ENCODE measurements around the gene CKS2.
"Not testable (repeated sequence)": the region's sequence is repeated elsewhere in the genome, so short reads cannot be mapped to it uniquely, and the experiment has no call there.

Gene CKS2

DNA sequence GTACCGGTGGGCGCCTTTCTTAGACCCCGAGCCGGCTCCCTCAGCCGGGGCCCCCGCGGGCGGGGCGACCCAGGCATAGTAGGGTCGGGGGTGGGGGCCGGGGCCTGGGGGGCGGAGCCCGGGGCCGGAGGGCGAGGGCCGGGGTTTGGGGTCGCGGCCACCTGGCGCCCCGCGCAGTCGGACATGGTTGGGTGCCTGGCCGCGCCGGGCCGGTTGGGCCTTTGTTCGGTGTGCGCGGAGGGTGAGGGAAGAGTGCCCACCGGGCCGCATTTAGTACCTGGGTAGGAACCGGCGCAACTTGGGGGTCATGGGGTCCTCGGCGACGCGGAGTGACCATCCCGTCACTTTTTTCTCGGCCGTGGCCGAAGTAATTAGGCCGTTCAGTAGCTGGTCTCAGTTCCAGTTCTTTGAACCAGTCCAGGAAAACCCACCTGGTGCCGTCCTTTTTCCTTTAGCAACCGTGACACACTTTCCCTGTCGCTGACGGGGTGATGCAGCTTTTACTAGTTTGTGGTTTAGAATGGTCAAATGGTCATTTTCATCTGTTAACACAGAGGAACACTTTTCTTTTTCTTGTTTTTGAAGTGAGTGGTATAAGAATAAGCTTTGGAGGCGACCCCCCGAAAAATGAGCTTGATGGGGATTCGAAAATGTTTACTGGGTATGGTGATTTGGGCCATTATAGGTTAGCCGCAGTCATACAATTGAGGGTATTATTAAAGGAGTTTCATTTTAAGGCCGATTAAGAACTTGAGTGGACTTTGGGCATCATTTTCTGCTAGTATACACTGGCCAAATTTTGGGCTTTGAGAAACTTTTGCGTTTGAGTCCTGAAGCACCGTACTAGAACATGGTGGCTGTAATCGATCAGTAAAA lies 589 bp downstream of the CKS2 start:
- DNase-seq: no peak

DNA sequence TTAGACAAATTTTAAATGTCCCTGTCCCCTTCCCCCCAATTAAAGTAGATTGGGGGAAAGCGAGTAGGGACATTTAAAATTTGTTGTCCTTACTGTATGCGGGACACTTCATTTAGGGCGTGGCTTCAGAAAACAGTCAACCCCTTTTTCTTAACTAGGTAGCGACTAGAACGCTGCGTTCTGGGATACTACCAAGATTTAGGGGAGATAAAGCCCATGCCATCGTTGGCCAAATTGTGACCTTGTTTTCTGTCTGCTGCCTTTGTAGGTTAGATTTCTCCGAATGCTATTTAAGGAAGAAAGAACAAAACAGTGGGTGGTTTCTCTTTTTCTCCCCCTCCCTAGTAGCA lies 1.2 kb downstream of the CKS2 start:
- DNase-seq: no peak

DNA sequence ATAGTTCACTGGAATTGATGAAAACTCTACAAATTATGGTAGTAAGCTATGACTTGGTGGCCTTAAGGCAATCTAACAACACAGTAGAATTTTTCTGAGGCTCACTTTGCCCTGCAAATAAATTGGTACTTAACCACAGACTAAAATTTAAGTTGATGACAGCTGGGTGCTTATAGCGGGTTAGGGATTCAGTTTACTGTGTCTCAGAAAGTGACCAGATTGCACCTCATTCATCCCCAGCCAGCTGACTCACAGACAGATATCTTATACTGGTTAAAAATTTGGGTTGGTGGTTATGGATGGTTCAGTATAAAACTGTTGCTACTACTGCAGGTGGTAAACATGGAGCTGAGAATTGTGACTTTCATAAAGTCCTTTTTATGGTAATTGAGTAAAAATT lies 2.8 kb downstream of the CKS2 start:
- DNase-seq: no peak

DNA sequence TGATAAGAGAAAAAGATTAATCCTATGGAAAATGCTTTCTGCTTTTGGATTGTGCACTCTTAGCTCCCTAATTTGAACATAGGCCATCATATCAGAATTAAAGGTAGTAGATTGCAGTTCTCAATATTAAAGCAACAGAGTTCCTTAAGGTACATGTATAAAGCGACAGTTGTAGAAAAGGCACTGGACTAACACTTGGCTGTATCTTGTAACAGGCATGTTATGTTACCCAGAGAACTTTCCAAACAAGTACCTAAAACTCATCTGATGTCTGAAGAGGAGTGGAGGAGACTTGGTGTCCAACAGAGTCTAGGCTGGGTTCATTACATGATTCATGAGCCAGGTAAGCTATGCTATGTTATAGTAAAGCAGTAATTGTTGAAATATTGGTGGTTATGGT lies 4.0 kb downstream of the CKS2 start:
- no peak for DNase-seq

DNA sequence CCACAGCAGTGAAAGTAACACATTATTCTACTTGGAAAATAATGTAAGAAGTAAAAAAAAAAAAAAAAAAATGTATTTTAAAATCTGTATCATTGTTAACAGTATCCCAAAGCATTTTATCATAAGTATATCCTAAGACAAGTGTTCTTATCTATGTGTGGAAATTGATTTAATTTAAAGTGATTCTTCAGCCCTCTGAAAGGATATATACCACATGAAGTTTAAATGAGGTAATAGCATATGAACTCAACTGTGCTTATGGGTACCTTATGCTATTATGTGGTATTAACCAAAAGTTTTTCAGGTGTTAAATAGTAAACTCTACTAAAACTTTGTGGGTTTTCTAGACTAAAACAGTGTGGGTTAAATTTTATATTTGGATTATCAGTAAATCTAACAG lies 4.5 kb downstream of the CKS2 start:
- DNase-seq: no peak

DNA sequence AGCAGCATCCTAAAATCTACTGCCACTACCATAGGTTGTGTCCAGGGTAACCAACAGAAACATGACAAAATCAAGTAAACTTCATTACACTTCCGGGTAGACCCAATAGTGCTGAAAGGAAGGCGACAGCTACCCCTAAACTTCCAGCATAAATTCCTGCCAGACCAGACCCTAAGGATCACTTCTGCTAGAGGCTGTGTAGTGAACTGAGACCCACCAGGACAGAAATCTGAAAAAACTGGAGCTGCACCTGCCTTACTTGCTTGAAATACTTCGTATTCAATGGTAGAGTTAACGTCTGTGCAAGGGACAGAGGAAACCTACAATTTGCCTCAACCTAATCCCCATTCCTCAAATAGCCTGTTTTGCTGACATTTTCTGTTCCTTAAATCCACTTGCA lies 6.3 kb downstream of the CKS2 start:
- DNase-seq: no peak

DNA sequence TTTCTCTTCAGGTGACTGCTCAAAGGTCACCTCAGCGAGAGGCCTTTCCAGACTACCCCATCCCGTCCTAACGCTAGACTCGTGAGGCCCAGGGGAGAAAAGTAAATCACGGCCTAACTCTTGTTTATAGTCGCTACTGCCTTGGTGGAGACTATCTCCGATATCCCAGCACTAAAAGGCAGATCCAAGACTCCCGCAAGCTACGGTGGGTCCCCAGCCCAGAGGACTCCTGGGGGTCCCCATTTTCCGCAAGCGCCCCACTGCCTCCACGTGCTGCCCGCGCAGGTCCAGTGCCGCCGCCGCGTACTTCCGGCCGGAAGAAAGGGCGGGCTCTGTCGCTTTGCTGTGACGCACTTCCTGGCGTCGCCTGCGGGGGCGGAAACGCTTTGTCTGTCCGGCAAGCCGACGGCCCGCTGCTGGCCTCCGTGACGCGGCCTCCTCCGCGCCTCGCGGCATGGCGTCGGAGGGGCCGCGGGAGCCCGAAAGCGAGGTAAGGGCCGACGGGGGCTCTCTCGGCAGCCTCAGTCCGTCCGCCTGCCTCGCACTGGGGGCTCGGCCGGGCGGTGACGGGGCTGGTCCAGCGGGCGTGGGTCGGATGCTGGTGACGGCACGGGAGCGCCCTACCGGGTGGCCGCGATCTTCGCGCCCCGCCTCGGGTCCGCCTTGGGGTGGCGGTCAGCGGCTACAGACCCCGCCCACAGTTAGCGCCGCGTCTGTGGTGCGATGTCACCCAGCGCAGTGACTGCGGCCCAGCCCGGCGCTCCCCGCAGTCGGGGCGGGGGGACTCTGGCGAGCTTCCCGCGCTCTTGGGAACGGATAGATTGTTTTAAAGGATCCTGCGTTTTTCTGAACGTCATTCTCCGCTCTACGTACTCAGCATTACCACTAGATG lies 7.4 kb downstream of the CKS2 start, which contains the start of gene SECISBP2:
TSS of gene SECISBP2 (plus strand) at position 378 of the 892 bp plus-strand sequence. CDS start at position 455, 77 bp downstream.
- peak; percentile 93 for DNase-seq

DNA sequence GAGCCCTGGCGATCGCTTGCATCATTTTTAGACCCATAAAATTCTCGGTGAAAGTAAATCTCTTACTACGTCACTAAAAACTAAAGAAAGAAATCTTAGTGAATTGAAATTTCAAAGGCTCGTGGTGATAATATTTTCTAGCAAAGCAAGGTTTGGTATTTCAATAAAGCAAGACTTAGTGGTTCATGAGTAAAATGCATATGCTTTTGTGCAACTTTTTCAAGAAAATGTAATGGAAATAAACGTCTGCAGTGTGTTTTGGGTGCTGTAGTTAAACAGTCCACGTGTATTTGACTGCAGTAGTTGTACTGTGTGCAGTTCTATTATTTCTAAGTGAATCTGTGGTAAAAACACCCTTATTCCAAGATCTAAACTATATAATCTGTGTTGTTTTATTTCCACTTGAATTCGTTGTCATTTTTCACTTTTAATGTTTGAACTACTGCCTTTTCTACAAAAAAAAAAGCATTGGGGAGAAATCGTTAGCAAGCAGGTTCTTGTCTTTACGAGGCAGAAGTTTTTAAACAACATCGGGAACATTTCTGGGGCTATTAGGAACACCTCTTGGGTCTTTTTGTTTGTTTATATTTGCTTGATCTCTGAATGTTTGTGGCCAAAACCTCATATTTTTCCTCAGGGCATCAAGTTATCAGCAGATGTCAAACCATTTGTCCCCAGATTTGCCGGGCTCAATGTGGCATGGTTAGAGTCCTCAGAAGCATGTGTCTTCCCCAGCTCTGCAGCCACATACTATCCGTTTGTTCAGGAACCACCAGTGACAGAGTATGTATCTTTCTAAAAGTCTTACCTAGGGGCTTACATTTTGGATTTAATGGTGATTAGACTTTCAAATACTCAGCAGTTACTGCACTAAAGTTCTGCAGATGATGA lies 8.3 kb downstream of the CKS2 start:
- DNase-seq: no peak

DNA sequence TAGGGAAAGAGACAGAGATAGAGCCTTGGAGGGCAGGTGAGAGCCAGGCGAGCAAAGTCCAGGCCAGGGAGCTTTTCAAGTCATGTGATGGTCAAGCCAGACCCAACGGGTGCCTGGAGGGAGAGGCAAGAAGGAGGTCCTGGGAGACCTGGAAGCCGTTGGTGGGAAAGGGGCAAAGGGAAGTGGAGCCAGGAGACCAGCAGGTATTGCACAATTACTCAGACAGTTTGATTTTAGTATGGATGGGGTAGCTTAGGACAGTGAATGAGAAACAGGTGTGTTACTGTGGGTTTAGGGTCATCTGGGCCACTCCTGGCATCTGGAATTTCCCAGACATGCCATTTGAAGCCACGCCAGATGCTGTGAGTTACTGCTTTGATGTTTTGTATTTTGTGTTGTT lies 12.4 kb downstream of the CKS2 start:
- no peak for DNase-seq

DNA sequence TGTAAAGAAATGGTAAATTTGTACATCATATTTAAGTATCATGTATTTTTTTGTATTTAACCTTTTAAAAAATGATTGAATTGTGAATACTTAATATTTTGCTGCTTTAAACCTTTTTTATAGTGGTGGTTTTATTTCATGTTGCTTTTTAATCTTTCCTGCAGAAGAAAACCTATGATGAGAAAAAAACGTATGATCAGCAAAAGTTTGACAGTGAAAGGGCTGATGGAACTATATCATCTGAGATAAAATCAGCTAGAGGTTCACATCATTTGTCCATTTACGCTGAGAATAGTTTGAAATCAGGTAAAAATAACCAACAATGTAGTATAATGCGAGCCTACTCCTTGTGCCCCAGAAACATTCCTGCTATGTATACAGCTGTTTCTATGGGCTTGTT lies 14.7 kb downstream of the CKS2 start:
- no peak for DNase-seq

DNA sequence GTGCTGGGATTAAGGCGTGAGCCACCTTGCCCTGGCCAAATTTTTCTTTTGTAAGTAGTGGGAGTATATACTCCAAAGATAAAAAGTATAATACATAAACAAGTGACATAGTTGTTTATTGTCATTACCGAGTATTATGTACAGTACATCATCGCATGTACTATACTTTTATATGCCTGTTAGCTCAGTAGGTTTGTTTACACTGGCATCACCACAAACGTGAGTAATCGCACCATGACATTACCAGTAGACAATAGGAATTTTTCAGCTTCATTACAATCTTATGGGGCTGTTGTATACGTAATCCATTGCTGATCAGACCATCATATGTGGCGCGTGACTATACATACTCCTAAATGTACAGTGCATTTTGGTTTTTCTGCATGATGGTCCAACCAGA lies 17.1 kb downstream of the CKS2 start:
- DNase-seq: no peak

DNA sequence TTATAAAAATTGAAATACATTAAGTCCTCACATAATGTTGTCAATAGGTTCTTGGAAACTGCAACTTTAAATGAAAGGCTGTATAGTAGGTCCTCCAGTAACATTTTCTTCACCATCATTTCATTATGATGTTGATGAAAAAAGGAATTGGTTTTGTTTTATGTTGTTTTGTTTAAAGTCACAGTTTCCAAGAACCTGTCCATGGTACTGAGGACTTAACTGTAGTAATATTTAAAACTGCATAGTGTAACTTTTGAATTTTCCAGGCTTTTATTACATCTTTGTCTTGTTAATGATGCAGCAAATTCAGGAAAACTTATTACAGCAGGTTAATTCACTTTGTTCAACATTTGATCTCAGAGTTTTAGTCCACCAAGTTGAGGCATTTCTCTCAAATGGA lies 18.9 kb downstream of the CKS2 start:
- DNase-seq: no peak

DNA sequence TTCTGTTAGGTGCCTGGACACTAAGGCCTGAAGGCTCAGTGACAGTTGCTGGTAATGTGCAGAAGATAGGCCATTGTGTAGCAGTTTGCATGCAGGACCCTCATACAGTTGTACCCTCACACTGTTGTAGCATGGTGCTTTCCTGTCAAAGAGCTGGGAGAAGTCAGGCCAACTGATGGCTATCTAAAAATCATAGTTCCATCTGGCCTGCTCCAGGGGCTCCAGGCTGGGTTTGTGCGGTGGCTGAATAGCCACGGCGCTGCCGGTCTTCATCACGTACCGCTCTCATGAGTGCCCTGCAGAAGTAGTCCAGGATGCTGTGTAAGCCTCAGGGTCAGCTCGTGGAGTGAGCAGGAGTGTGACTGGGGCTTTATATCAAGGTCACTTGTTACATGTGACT lies 19.5 kb downstream of the CKS2 start:
- DNase-seq: no peak

DNA sequence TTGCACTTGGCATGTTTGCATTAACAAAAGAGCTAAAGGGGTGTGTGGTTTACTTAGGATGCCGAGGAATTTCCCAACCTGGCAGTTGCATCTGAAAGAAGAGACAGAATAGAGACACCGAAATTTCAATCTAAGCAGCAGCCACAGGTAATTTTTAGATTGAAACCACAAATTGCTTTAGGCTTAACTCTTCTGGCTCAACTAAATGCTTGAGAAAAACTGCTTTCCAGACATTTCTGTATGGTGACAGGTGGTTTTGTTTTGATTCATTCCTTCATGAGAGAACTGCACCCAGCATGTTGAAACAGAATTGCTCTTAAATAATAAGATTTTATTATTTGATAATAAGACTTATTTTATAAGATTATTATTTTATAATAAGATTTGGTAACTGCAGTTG lies 28.8 kb downstream of the CKS2 start:
- no peak for DNase-seq

DNA sequence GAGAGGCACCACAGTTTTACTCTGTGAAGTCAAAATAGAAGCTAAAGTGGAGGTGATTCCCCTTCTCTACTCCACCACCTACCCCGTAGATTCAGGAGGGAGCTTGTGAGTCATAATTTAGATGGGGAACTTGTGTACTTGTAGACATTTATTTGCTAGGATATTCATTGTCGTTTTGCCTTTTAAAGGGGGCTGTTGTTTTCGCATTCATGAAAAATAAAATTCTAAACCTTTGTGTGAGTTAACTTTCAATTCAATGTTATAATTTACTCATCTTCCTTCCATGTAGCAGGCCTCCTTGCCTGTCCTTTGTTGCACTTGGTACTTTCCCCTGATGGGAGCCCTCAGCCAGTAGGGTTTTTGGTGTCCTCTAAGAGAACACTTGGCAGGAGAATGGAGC lies 29.3 kb downstream of the CKS2 start:
- no peak for DNase-seq

DNA sequence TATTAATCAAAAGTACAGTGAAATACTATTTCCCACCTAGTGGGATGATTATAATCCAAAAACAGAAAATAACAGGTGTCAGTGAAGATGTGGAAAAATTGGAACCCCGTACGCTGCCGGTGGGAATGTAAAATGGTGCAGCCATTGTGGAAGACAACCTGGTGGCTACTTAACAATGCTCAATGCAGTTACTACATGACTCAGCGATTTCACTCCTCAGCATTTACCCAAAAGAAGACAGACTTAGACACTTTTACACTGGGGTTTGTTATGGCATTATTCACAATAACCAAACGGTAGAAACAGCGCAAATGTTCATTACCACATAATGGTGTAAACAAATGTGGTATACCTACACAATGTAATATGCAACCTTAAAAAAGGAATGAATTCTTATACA lies 31.2 kb downstream of the CKS2 start:
- no peak for DNase-seq

DNA sequence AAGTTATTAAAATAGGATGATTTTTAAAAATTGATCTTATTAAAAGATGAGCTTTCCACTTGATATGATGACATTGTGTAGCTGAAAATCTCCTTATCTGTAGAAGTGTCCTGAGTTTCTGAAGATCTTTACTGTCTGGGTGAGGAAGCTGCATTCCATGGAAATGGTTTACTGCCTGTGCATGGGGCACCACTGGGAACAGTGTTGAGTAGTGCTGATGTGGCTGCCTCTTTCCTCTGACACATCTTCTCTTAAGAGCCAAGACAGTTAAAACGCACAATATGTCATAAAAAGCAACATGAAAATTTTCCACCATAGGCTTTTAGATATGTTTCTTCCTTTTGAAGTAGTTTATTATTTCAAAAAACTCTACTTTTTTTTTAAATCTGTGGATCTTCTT lies 32.0 kb downstream of the CKS2 start:
- no peak for DNase-seq

DNA sequence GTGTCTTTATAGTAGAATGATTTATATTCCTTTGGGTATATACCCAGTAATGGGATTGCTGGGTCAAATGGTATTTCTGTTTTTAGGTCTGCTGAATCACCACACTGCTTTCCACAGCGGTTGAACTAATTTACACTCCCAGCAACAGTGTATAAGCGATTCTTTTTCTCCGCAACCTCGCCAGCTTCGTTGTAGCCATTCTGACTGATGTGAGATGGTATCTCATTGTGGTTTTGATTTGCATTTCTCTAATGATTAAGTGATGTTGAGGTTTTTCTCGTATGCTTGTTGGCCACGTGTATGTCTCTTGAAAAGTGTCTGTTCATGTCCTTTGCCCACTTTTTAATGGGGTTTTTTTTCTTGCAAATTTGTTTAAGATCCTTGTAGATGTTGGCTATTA lies 32.8 kb downstream of the CKS2 start:
- DNase-seq: not testable (repeated sequence)

DNA sequence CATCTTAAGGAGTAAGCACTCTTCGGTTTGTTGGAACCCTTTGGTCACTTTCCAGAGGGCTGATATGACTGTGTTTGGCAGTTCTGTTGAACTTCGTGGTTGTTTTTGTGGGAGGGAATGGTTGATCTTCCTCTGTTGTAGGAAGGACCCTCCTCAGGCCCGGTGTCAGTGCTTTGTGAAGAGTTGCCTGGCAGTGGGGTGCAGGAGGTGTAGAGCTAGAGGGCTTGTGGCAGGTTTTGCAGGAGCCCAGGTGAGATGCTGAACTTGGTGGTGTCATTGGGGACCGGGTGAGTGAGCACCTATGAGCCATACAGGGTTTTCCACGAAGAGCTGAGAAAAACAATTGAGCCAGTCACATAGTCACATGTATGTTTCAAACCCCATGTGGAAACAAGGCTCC lies 34.5 kb downstream of the CKS2 start:
- DNase-seq: no peak

DNA sequence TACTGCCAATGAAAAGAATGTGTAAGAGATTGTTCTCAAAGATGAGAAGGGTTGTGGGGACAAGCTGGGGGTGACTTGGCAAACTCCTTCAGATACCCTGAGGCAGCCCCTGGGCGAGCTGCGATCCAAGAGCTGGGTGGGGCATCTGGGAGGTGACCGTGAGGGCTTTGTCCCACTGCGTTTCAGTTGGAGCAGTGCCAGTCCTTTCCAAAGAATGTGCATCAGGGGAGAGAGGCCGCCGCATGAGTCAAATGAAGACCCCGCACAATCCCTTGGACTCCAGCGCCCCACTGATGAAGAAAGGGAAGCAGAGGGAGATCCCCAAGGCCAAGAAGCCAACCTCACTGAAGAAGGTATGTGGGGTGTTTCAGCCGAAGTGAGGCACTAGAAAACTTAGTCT lies 35.7 kb downstream of the CKS2 start:
- no peak for DNase-seq

DNA sequence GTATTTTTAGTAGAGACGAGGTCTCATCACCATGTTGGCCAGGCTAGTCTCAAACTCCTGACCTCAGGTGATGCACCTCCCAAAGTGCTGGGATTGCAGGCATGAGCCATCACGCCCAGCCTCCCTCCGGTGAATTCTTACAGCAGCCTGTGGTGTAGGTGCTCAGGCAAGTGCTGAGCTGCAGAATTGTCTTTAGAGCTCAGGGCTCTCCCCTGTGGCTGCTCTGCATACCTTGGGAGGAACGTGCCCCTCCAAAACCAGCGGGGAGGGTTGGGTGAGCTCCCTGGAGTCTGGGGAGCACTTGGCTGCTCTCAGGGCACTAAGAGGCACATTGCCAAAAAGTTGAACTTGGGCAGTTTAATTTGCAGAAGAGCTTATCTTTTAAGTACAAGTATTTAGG lies 36.7 kb downstream of the CKS2 start:
- DNase-seq: no peak

DNA sequence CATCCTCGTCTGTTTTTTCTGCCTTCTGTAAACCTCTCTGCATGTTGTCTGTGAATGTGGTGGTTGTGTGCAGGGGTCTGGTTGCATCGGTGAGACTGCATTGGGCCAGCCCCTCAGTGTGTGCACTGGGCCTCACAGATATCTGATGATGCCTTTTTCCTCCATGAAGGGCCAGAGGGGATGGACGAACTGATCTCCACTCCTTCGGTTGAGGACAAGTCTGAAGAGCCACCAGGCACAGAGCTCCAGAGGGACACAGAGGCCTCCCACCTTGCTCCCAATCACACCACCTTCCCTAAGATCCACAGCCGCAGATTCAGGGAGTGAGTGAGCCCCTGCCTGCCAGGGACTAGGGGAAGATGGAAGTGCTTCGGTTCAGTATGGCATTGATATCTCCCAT lies 38.6 kb downstream of the CKS2 start:
- no peak for DNase-seq

DNA sequence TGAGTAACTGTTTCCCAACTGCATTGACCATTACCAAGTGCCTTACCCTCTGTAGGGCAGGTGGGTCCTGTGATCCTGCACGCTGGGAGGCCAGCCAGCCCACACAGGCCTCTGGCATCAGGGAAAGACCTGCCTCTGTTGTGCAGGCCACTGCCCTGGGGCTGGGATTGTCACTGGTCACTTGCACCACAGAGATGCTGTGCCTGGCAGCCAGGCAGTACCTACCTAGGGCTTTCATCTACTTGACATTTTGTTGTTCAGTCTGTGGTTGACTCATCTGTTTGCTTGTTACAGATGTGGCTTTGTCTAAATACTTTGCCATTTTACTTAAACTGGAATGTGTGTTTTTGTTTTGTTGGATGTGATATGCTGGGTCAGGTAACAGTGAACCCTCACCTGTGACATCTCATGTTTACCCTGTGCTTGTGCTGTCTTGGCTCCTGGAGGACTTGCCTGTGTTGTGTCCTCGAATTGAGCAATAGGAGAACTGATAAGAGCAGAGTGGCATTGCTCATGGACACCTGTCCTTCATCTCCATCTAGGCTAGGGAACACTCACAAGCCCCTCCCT lies 40.1 kb downstream of the CKS2 start:
- no peak for DNase-seq

All from CD4-positive, alpha-beta T cell treated with Interleukin-6 for 4 hours (primary cell).